NT2/D1 (cell line): Measurements from ENCODE around the gene MACROD1.
"Not testable (repeated sequence)": the region's sequence is repeated elsewhere in the genome, so short reads cannot be mapped to it uniquely, and the experiment has no call there.

Experiments used
- DNase-seq: peaks from one replicate; pipeline ENCODE4 v3.0.0-alpha.2; 2011; ENCODE audit warnings: low read depth, low spot score
- H3K27me3 ChIP-seq: 2 replicates; pipeline ENCODE4 v1.6.0; 2011; ENCODE audit warnings: mild to moderate bottlenecking; ENCODE audit not compliant: insufficient read length, insufficient read depth
- H3K36me3 ChIP-seq: 2 replicates; pipeline ENCODE4 v1.6.1; 2011; ENCODE audit warnings: mild to moderate bottlenecking, low read length, mixed read lengths; ENCODE audit not compliant: insufficient read depth, insufficient read length
- H3K4me1 ChIP-seq: 2 replicates; pipeline ENCODE4 v1.5.1; 2011; ENCODE audit not compliant: insufficient read depth, insufficient read length
- H3K4me3 ChIP-seq: 2 replicates; pipeline ENCODE4 v1.5.1; 2011; ENCODE audit warnings: low read depth; ENCODE audit not compliant: insufficient read length
- H3K9ac ChIP-seq: 2 replicates; pipeline ENCODE4 v1.6.0; 2011; ENCODE audit warnings: low read depth; ENCODE audit not compliant: insufficient read length
- H3K9me3 ChIP-seq: 2 replicates; pipeline ENCODE4 v1.5.1; 2011; ENCODE audit warnings: mild to moderate bottlenecking, low read length; ENCODE audit not compliant: insufficient read depth
- SUZ12 ChIP-seq: IDR thresholded peaks from 2 replicates; pipeline ENCODE4 v1.6.1; 2011; ENCODE audit not compliant: insufficient read length, insufficient read depth; ENCODE audit errors: extremely low read depth
- YY1 ChIP-seq: IDR thresholded peaks from 2 replicates; pipeline ENCODE4 v1.6.1; 2011; ENCODE audit not compliant: insufficient read length, insufficient read depth
- ZNF274 ChIP-seq: IDR thresholded peaks from 2 replicates; pipeline ENCODE4 v1.6.1; 2011; ENCODE audit warnings: mild to moderate bottlenecking, low read depth, low read length

MACROD1 gene

DNA sequence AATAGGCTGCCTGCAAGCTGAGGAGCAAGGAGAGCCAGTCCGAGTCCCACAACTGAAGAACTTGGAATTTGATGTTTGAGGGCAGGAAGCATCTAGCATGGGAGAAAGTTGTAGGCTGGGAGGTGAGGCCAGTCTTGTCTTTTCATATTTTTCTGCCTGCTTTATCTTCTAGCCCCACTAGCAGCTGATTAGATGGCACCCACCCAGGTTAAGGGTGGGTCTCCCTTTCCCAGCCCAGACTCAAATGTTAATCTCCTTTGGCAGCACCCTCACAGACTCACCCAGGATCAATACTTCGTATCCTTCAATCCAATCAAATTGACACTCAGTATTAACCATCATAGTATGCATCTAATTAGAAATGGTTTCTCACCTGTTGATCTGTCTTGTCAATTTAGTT is 196.5 kb downstream of the MACROD1 start:
- H3K9ac ChIP-seq, result no peak overlapping the region
- no peaks in the 10 kb centered on the region for H3K9me3 ChIP-seq
- no peaks in the 10 kb centered on the region for H3K36me3 ChIP-seq
- no peak for TF ChIP-seq SUZ12
- TF ChIP-seq ZNF274, result no peak
- no peak for TF ChIP-seq YY1
- no peaks in the 10 kb centered on the region for H3K4me1 ChIP-seq
- H3K4me3 ChIP-seq, result no peak overlapping the region
- H3K27me3 ChIP-seq, result no peaks in the 10 kb centered on the region
- no peak for DNase-seq

DNA sequence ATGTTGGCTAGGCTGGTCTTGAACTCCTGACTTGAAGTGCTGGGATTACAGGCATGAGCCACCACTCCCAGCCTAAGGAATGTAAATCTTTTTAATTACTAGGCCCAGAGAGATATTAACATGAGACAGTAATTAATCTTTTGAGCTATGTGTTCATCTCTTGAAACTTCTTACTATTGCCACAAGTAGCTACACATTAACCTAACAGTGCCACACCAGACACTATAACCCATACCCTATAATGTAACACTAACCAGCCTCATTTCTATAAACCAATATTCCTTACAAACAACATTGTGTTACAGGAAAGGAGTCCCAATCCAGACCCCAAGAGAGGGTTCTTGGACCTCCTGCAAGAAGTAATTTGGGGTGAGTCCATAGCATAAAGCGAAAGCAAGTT is 199.5 kb downstream of the MACROD1 start:
- no peak for TF ChIP-seq YY1
- no peak for TF ChIP-seq SUZ12
- TF ChIP-seq ZNF274, result no peak
- no peak overlapping the region for H3K4me3 ChIP-seq

DNA sequence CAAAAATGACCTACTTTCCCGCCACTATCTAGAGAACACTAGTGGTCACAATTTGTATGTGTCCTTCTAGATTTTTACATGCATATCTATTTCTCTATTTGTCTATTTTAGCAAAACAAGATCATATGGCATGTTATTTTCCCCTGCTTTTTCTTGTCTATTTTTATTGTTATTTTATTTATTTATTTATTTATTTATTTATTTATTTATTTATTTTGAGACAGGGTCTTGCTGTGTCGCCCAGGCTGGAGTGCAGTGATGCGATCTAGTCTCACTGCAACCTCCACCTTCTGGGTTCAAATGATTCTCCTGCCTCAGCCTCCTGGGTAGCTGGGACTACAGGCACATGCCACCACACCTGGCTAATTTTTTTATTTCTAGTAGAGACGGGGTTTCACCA is 202.0 kb downstream of the MACROD1 start:
- H3K27me3 ChIP-seq, H3K9me3 ChIP-seq, H3K4me3 ChIP-seq, H3K36me3 ChIP-seq, H3K9ac ChIP-seq, H3K4me1 ChIP-seq, DNase-seq: not testable (repeated sequence)

More for the DNA sequence above, 199.5 kb downstream of the MACROD1 start:
- no peaks in the 10 kb centered on the region for H3K36me3 ChIP-seq
- H3K9me3 ChIP-seq, result no peaks in the 10 kb centered on the region
- DNase-seq, result no peak
- peaks cover 2% of the 10 kb centered on the region for H3K4me1 ChIP-seq
- no peak overlapping the region for H3K9ac ChIP-seq
- H3K27me3 ChIP-seq, result no peaks in the 10 kb centered on the region

DNA sequence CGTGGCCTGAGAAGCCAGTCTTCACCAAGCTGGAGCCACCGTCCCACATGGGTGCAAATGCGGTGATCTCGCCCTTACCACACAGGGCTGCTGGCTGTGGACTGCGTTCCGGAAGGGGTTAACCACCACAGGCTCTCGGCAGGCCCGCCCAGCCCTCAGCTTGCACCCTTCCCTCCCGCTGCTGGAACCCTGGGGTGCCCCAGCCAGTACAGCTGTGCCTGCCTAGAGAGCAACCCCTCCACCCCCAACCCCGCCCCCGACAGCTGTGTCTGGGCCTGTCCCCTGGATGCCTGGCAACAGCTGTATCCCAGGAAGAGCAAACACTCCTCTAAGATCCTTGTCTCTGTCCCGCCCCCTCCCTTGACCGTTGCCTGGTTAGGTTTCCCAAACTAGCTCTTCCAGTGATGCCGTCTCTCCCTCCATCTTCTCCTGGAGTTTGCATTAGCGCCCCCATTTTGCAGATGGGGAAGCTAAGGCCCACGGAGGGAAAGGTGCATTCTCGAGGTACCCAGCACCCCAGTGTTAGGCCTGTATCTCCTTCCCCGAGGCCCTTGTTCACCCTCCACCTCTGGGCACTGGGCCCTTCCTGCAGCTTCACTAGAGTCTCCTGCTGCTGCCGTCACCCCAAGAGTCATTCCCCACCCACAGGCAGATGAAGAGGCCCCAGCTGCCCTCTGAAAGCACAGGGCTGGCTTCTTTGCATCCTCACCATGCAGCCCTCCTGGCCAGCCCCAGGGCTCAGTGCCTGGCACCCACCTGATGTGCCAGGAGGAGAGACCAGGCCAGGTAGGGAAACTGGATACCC is 204.1 kb downstream of the MACROD1 start:
- Histone ChIP-seq H3K4me1 (peaks cover 16% of the 10 kb centered on the region), H3K36me3 (peaks cover 16% of the 10 kb centered on the region), H3K4me3 (no peak overlapping the region), H3K27me3 (no peaks in the 10 kb centered on the region), H3K9me3 (no peaks in the 10 kb centered on the region), H3K9ac (peak overlapping the region; percentile 50)
- TF ChIP-seq SUZ12 (no peak), YY1 (no peak), ZNF274 (no peak)
- DNase-seq, result no peak

DNA sequence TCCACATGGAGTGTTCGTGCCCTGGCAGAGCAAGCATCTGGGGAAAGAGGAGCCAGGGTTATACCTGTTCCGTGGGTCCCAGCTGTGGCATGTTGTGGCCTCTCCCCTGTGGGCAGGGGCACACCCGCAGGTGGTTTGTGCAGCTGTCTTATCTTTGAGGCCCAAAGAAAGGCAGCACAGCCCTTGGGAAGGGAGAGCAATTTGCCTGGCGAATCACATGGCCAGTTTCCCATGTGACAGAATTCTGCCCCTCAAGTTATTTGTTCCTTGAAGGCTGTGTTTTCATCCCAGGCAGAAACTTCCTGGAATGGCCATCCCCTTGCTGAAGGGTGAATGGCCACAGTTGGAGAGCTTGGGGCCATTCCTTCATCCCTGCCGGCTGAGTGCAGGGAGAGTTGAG is 207.9 kb downstream of the MACROD1 start:
- peak overlapping the region; percentile 50 for H3K9ac ChIP-seq
- H3K9me3 ChIP-seq, result no peaks in the 10 kb centered on the region
- DNase-seq, result no peak
- peaks cover 16% of the 10 kb centered on the region for H3K4me1 ChIP-seq
- H3K27me3 ChIP-seq, result no peaks in the 10 kb centered on the region
- no peak overlapping the region for H3K4me3 ChIP-seq
- peaks cover 51% of the 10 kb centered on the region for H3K36me3 ChIP-seq
- TF ChIP-seq SUZ12 (no peak), ZNF274 (no peak), YY1 (no peak)

DNA sequence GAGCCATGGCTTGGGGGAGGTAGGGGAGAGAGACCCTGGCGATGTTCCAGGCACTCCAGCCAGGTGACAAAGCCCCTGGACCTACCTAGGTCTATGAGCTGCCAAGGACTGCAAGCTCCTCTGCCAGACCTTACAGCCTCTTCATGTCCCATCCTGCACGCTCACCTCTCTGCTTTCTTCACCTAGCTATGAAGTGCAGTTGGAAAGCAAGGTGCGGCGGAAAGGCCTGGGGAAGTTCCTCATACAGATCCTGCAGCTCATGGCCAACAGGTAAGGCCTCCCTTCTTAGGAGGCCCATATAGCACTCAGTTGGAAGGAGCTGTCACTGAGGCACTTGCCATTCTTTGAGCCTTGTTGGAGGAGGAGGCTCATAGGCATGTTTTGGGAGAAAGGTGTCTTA is 213.3 kb downstream of the MACROD1 start:
- H3K36me3 ChIP-seq, result peaks cover 72% of the 10 kb centered on the region
- no peak for DNase-seq
- H3K4me3 ChIP-seq, result no peak overlapping the region
- no peaks in the 10 kb centered on the region for H3K27me3 ChIP-seq
- TF ChIP-seq YY1, result no peak
- H3K9me3 ChIP-seq, result no peaks in the 10 kb centered on the region
- no peak overlapping the region for H3K9ac ChIP-seq
- H3K4me1 ChIP-seq, result no peaks in the 10 kb centered on the region

DNA sequence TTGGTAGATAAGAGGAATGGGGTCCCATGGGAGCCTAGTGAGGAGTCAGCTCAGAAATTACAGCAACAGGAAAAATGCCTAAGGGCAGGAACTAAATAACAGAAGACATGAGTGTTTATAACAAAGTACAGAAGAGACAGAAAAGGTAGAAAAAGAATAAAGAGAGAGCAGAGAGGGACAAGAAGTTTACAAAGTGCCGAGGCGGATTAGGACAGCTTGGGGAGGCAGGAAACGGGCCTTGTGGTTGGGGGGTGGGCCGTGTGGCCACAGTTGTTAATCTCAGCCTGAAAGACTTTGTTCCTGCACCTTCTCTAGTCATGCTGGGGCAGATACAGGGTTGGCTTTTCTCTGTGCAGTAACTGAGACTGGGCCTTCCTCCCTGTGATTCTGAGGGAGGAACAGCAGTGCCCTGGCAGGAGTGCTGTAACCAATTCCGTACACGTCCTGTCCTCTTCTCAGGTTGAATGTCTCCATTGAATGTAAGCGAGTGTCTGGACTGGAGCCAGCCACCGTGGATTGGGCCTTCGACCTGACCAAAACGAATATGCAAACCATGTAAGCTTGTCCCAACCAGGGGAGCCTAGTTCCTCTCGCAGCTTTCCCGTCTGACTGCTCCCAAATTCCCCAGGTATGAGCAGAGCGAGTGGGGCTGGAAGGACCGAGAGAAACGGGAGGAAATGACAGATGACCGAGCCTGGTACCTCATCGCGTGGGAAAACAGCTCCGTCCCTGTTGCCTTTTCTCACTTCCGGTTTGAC is 214.0 kb downstream of the MACROD1 start:
- Histone ChIP-seq H3K9me3 (no peaks in the 10 kb centered on the region), H3K4me3 (no peak overlapping the region), H3K36me3 (peaks cover 68% of the 10 kb centered on the region), H3K9ac (no peak overlapping the region), H3K27me3 (no peaks in the 10 kb centered on the region), H3K4me1 (no peaks in the 10 kb centered on the region)
- no peak for DNase-seq
- no peak for TF ChIP-seq SUZ12
- TF ChIP-seq ZNF274, result no peak
- TF ChIP-seq YY1, result no peak
